Neural cell (in vitro differentiated cells): ENCODE data around the gene CLIC1. TPM values are rescaled to one million over a fixed set of nuclear protein-coding genes. Genes with fewer than 3 reads are reported as not detected.

Source experiments
- H2AFZ ChIP-seq: fragments of 200-600, 300-800 bp; sonication (generic), shearing (Covaris generic); 2 replicates; pipeline ENCODE4 v1.6.0; 2014; ENCODE audit warnings: low read depth, mild to moderate bottlenecking, antibody characterized with exemption, low read length, moderate library complexity
- H3F3A ChIP-seq: fragments of 200-600 bp; shearing (Covaris generic); 2 replicates; pipeline ENCODE4 v1.6.1; 2016; ENCODE audit warnings: mild to moderate bottlenecking, moderate library complexity, mixed read lengths, antibody characterized with exemption, low read length; ENCODE audit not compliant: insufficient read depth, poor library complexity, severe bottlenecking
- H3K27ac ChIP-seq: fragments of 200-600, 300-800 bp; sonication (generic), shearing (Covaris generic); 2 replicates; pipeline ENCODE4 v1.5.1; 2014; ENCODE audit warnings: mild to moderate bottlenecking, low read length, moderate library complexity
- H3K27me3 ChIP-seq: fragments of 300-800, 200-600 bp; sonication (generic), shearing (Covaris generic); 2 replicates; pipeline ENCODE4 v1.6.0; 2014; ENCODE audit warnings: mild to moderate bottlenecking, low read depth, low read length, moderate library complexity; ENCODE audit not compliant: insufficient read depth
- H3K36me3 ChIP-seq: fragments of 300-800, 200-600 bp; sonication (generic), shearing (Covaris generic); 2 replicates; pipeline ENCODE4 v1.5.1; 2014; ENCODE audit warnings: mild to moderate bottlenecking, antibody characterized with exemption, low read length, moderate library complexity; ENCODE audit not compliant: insufficient read depth
- H3K4me2 ChIP-seq: fragments of 300-800, 200-600 bp; sonication (generic), shearing (Covaris generic); 2 replicates; pipeline ENCODE4 v1.6.0; 2014; ENCODE audit warnings: mild to moderate bottlenecking, low read length
- H3K4me3 ChIP-seq: fragments of 300-800, 200-600 bp; sonication (generic), shearing (Covaris generic); 2 replicates; pipeline ENCODE4 v1.5.1; 2014; ENCODE audit warnings: mild to moderate bottlenecking, low read length, moderate library complexity
- H3K79me2 ChIP-seq: fragments of 200-600 bp; shearing (Covaris generic); replicated peaks from 2 replicates; pipeline ENCODE4 v1.6.0; 2014; ENCODE audit warnings: mild to moderate bottlenecking, low read length, moderate library complexity; ENCODE audit not compliant: insufficient read depth
- H3K9ac ChIP-seq: fragments of 300-800, 200-600 bp; sonication (generic), shearing (Covaris generic); 2 replicates; pipeline ENCODE4 v1.6.1; 2016; ENCODE audit warnings: mild to moderate bottlenecking, low read length, mixed read lengths
- H3K9me2 ChIP-seq: fragments of 200-600 bp; shearing (Covaris generic); 2 replicates; pipeline ENCODE4 v1.6.1; 2016; ENCODE audit warnings: mild to moderate bottlenecking, low read length, mixed read lengths; ENCODE audit not compliant: insufficient read depth
- H3K9me3 ChIP-seq: fragments of 200-600, 300-800 bp; sonication (generic), shearing (Covaris generic); 2 replicates; pipeline ENCODE4 v1.6.1; 2016; ENCODE audit warnings: mild to moderate bottlenecking, mixed run types, low read length, moderate library complexity, mixed read lengths
- H4K20me1 ChIP-seq: fragments of 200-600 bp; shearing (Covaris generic); 2 replicates; pipeline ENCODE4 v1.6.1; 2016; ENCODE audit warnings: mild to moderate bottlenecking, mixed run types; ENCODE audit not compliant: insufficient read depth
- CTCF ChIP-seq: fragments of 450-650 bp; IDR thresholded peaks from 2 replicates; pipeline ENCODE4 v1.5.1; 2014; ENCODE audit warnings: antibody characterized with exemption, mild to moderate bottlenecking, moderate library complexity; ENCODE audit not compliant: poor library complexity, severe bottlenecking
- EP300 ChIP-seq: fragments of 450-650 bp; conservative IDR thresholded peaks from 2 replicates; pipeline ENCODE4 v1.6.1; 2014; ENCODE audit warnings: antibody characterized with exemption, mild to moderate bottlenecking, moderate library complexity; ENCODE audit not compliant: poor library complexity, severe bottlenecking
- EZH2 ChIP-seq: fragments of 200-600, 300-800 bp; shearing (Covaris generic), sonication (generic); IDR thresholded peaks from 2 replicates; pipeline ENCODE4 v1.6.1; 2014; ENCODE audit warnings: antibody characterized with exemption, low read length, borderline replicate concordance, mild to moderate bottlenecking; ENCODE audit not compliant: insufficient read depth, poor library complexity, severe bottlenecking
- MXI1 ChIP-seq: fragments of 450-650 bp; conservative IDR thresholded peaks from 2 replicates; pipeline ENCODE4 v1.6.1; 2014; ENCODE audit warnings: antibody characterized with exemption, mild to moderate bottlenecking; ENCODE audit not compliant: poor library complexity, severe bottlenecking
- POLR2AphosphoS5 ChIP-seq: IDR thresholded peaks from 2 replicates; pipeline ENCODE4 v1.6.1; 2012
- RAD21 ChIP-seq: fragments of 450-650 bp; conservative IDR thresholded peaks from 2 replicates; pipeline ENCODE4 v1.6.1; 2014; ENCODE audit warnings: antibody characterized with exemption, mild to moderate bottlenecking, moderate library complexity
- REST ChIP-seq: IDR thresholded peaks from 2 replicates; pipeline ENCODE4 v1.6.1; 2012; ENCODE audit warnings: borderline replicate concordance
- SMC3 ChIP-seq: fragments of 450-650 bp; conservative IDR thresholded peaks from 2 replicates; pipeline ENCODE4 v1.6.1; 2014; ENCODE audit warnings: antibody characterized with exemption, mild to moderate bottlenecking, moderate library complexity; ENCODE audit not compliant: poor library complexity
- TAF1 ChIP-seq: IDR thresholded peaks from 2 replicates; pipeline ENCODE4 v1.6.1; 2012; ENCODE audit warnings: low read depth
- polyA plus RNA-seq: library from polyadenylated mRNA; depleted of rRNA; stranded (reverse); fragments of >200 nt; gene quantifications from 2 replicates; pipeline ENCODE4 v1.2.3, GENCODE V29; 2014

Gene CLIC1
- polyA plus RNA-seq, 1 donor from 2014 or later, result 5.5 TPM

DNA sequence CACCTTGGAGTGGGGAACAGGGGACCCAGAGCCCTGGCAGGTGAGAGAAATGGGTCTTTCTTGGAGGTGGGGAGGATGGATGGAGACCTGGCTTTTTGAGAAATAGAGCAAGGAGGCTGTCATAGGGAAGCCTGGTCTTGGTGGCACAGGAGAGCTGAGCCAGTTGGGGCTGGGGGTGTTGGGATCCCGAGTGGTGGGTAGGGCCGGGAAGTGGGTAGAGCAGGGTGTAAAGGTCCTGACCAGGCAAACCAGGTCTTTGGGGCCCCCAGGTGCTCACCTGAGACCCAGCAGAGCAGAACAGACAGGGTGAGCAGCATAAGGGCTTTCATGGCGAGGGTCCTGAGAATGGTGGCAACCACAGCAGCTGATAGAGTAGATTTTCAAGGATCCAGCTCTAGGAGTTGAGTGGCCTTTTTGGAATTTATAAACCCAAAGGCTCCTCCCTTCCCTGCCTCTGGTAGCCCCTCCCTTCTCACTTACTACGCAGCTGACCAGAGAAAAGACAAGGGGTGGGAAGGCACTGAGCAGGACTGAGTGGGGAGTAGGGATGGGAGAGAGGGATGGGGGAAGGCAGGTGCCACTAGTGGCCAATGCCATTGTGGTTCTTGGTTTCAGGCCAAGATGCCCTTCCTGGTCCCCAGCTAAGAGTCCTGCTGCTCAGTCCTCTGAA lies 14.8 kb downstream of the CLIC1 start, which contains the start of gene LY6G6C:
Gene LY6G6C (minus strand): TSS at position 396 of the 670 bp plus-strand sequence. CDS start 67 bp downstream, at position 329.
- no peak within 1 kb of the TSS for H3K9ac ChIP-seq
- no peaks in the 10 kb centered on the region for H3K36me3 ChIP-seq
- no peaks in the 10 kb centered on the region for H3K9me3 ChIP-seq
- no peak within 1 kb of the TSS for H2AFZ ChIP-seq
- no peaks in the 10 kb centered on the region for H3F3A ChIP-seq
- H3K4me3 ChIP-seq, result no peak within 1 kb of the TSS
- no peak within 1 kb of the TSS for H3K27ac ChIP-seq
- H3K9me2 ChIP-seq, result no peaks in the 10 kb centered on the region
- no peak within 1 kb of the TSS for H3K4me2 ChIP-seq
- TF ChIP-seq CTCF (no peak), REST (no peak), TAF1 (no peak), RAD21 (no peak)
- no peaks in the 10 kb centered on the region for H4K20me1 ChIP-seq
- no peaks in the 10 kb centered on the region for H3K27me3 ChIP-seq
- H3K79me2 ChIP-seq, result no peaks in the 10 kb centered on the region

DNA sequence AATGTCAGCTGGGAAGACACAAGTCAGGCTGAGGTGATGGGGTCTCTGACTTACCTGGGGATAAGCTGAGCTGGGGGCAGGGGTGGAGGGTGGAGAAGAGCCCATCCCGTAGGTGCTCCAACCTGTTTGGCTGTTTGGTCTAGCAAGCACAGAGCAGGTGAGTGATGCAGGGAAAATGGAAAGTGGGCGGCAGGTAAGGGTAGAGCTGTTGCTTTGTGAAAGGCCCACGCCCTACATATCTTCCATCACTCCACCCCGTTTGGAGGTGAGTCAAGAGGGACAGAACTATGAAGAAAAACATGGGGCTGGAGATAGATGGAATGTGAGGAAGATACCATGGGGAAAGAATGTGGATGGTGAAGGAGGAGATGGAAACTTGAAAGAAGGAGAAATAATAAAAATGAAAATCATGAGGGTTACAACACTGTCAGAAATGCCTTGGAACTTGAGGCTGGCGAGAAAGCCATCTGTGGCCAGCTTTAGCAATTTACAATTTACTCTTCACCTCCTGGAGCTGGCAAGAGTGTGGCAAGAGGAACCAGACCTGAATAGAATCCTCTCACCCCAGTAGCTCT lies 16.0 kb downstream of the CLIC1 start:
- Histone ChIP-seq H3K27ac (no peak overlapping the region), H3K9me2 (no peaks in the 10 kb centered on the region), H3K4me3 (no peak overlapping the region), H3K9ac (no peak overlapping the region), H3K9me3 (no peaks in the 10 kb centered on the region), H3K27me3 (no peaks in the 10 kb centered on the region), H3K79me2 (no peaks in the 10 kb centered on the region), H3K4me2 (no peak overlapping the region), H3F3A (no peaks in the 10 kb centered on the region), H2AFZ (no peak overlapping the region), H4K20me1 (no peaks in the 10 kb centered on the region), H3K36me3 (no peaks in the 10 kb centered on the region)
- TF ChIP-seq EZH2, result no peak
- no peak for TF ChIP-seq SMC3
- TF ChIP-seq RAD21, result no peak
- no peak for TF ChIP-seq CTCF
- TF ChIP-seq EP300, result no peak
- no peak for TF ChIP-seq REST
- no peak for TF ChIP-seq MXI1
- TF ChIP-seq POLR2AphosphoS5, result no peak
